GM23338 (cell line): Measurements from ENCODE around the gene SLC25A20. TPM values are rescaled to one million over a fixed set of nuclear protein-coding genes. Genes with fewer than 3 reads are reported as not detected.

Experiments used
- ATAC-seq: fragments of 200-7000 bp; cut with Tn5 transposase; 3 replicates; pipeline ENCODE4 v1.9.1; 2020
- DNase-seq: peaks from one replicate; pipeline ENCODE4 v3.0.0-alpha.2; 2015; ENCODE audit warnings: low spot score
- H2AFZ ChIP-seq: fragments of 200-600 bp; sonication (generic); 2 replicates; pipeline ENCODE4 v1.8.0; 2016; ENCODE audit warnings: antibody characterized with exemption, mild to moderate bottlenecking, moderate library complexity
- H3F3A ChIP-seq: fragments of 200-600 bp; sonication (generic); replicated peaks from 2 replicates; pipeline ENCODE4 v1.8.0; 2017; ENCODE audit warnings: antibody characterized with exemption, mixed run types, low read depth
- H3K27ac ChIP-seq: fragments of 200-600 bp; sonication (generic); 2 replicates; pipeline ENCODE4 v1.6.1; 2016; ENCODE audit warnings: low read depth
- H3K27me3 ChIP-seq: fragments of 200-600 bp; sonication (generic); 2 replicates; pipeline ENCODE4 v1.8.0; 2016; ENCODE audit warnings: mild to moderate bottlenecking, mixed run types, moderate library complexity; ENCODE audit not compliant: insufficient read depth
- H3K36me3 ChIP-seq: fragments of 200-600 bp; sonication (generic); 2 replicates; pipeline ENCODE4 v1.8.0; 2016; ENCODE audit warnings: mild to moderate bottlenecking; ENCODE audit not compliant: insufficient read depth
- H3K4me1 ChIP-seq: fragments of 200-600 bp; sonication (generic); 2 replicates; pipeline ENCODE4 v1.8.0; 2016; ENCODE audit warnings: mild to moderate bottlenecking, moderate library complexity; ENCODE audit not compliant: insufficient read depth
- H3K4me2 ChIP-seq: fragments of 200-600 bp; sonication (generic); 2 replicates; pipeline ENCODE4 v1.7.1; 2017; ENCODE audit warnings: mixed run types
- H3K4me3 ChIP-seq: fragments of 200-600 bp; sonication (generic); 2 replicates; pipeline ENCODE4 v1.6.1; 2016; ENCODE audit warnings: mixed run types
- H3K79me2 ChIP-seq: fragments of 200-600 bp; sonication (generic); replicated peaks from 2 replicates; pipeline ENCODE4 v1.8.0; 2017; ENCODE audit warnings: mild to moderate bottlenecking; ENCODE audit not compliant: insufficient read depth
- H3K9me2 ChIP-seq: fragments of 200-600 bp; sonication (generic); 2 replicates; pipeline ENCODE4 v1.8.0; 2017; ENCODE audit not compliant: insufficient read depth
- H4K20me1 ChIP-seq: fragments of 200-600 bp; sonication (generic); replicated peaks from 2 replicates; pipeline ENCODE4 v1.8.0; 2017; ENCODE audit warnings: mild to moderate bottlenecking; ENCODE audit not compliant: insufficient read depth
- H3K27ac Mint-ChIP-seq: 2 replicates; pipeline ENCODE4 v1.8.0; 2020; ENCODE audit warnings: inconsistent platforms, mild to moderate bottlenecking, moderate library complexity, mixed read lengths
- H3K27me3 Mint-ChIP-seq: 3 replicates; pipeline ENCODE4 v1.8.0; 2022; ENCODE audit warnings: low read depth, mild to moderate bottlenecking, moderate library complexity, mixed read lengths, inconsistent platforms; ENCODE audit not compliant: insufficient read depth, poor library complexity
- H3K36me3 Mint-ChIP-seq: 3 replicates; pipeline ENCODE4 v1.8.0; 2021; ENCODE audit warnings: low read depth, mild to moderate bottlenecking, inconsistent platforms, moderate library complexity, mixed read lengths
- H3K4me1 Mint-ChIP-seq: 3 replicates; pipeline ENCODE4 v1.8.0; 2020; ENCODE audit warnings: mild to moderate bottlenecking, inconsistent platforms, mixed read lengths
- H3K4me3 Mint-ChIP-seq: 3 replicates; pipeline ENCODE4 v1.8.0; 2021; ENCODE audit warnings: moderate library complexity, mild to moderate bottlenecking, inconsistent platforms, mixed read lengths
- H3K9me3 Mint-ChIP-seq: 3 replicates; pipeline ENCODE4 v1.8.0; 2020; ENCODE audit warnings: moderate library complexity, mild to moderate bottlenecking, inconsistent platforms, mixed read lengths
- CREB1 ChIP-seq: fragments of 250-450 bp; sonication (Bioruptor Pico); IDR thresholded peaks from 2 replicates; pipeline ENCODE4 v1.5.0; 2020; ENCODE audit warnings: low read depth, mild to moderate bottlenecking, moderate library complexity
- JUNB ChIP-seq: IDR thresholded peaks from one replicate; pipeline ENCODE4 v1.6.1; 2016; ENCODE audit warnings: antibody characterized with exemption; ENCODE audit not compliant: unreplicated experiment
- polyA plus RNA-seq: library from polyadenylated mRNA; unstranded; fragments of >200 nt; fragmentation: Nextera tagmentation; extraction: Ambion mirVana; gene quantifications from 2 replicates; pipeline ENCODE4 v1.2.1, GENCODE V29; 2016
- total RNA-seq: library from RNA; depleted of rRNA; stranded (reverse); fragments of >200 nt; shearing (Covaris generic); gene quantifications from 2 replicates; pipeline ENCODE4 v1.2.3, GENCODE V29; 2014
- TF ChIP-seq, protein P1 (sequence below): fragments of 250-450 bp; sonication (Bioruptor Pico); IDR thresholded peaks from 2 replicates; pipeline ENCODE4 v1.5.0; 2020; ENCODE audit warnings: mild to moderate bottlenecking, moderate library complexity
- TF ChIP-seq, protein P2 (sequence below), 2 experiments: fragments of 200-600 bp in 1 of 2; sonication (generic) in 1 of 2; conservative IDR thresholded peaks; 2 replicates each; pipeline versions ENCODE4 v1.5.1 to v1.6.1; 2016 to 2017; ENCODE audit warnings: antibody characterized with exemption in 2 of 2, low read depth in 2 of 2, mild to moderate bottlenecking in 2 of 2, moderate library complexity in 1 of 2

SLC25A20 gene
- total and polyA plus RNA-seq, 2 experiments from 2014 or later, result 3.0 to 4.3 TPM

DNA sequence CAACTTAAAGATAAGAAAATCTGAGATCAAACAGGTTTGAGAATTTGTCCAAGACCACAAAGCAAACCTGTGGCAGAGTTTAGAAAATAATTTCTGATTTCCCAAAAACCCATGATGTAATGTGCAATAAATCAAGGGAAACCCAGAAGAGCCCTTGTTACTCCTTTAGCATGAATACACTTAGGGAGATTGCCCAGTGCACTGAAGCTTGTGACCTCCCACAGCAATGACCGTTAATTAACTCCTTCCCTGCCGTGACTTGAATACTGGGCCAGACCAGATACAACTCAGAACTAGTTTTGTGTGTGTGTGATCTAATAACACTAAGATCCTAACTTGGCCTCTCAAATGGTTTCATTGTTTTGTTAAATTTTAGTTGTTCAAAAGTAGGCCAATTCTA is 53.5 kb downstream of the SLC25A20 start (continued):
- TF ChIP-seq, protein P1, sequence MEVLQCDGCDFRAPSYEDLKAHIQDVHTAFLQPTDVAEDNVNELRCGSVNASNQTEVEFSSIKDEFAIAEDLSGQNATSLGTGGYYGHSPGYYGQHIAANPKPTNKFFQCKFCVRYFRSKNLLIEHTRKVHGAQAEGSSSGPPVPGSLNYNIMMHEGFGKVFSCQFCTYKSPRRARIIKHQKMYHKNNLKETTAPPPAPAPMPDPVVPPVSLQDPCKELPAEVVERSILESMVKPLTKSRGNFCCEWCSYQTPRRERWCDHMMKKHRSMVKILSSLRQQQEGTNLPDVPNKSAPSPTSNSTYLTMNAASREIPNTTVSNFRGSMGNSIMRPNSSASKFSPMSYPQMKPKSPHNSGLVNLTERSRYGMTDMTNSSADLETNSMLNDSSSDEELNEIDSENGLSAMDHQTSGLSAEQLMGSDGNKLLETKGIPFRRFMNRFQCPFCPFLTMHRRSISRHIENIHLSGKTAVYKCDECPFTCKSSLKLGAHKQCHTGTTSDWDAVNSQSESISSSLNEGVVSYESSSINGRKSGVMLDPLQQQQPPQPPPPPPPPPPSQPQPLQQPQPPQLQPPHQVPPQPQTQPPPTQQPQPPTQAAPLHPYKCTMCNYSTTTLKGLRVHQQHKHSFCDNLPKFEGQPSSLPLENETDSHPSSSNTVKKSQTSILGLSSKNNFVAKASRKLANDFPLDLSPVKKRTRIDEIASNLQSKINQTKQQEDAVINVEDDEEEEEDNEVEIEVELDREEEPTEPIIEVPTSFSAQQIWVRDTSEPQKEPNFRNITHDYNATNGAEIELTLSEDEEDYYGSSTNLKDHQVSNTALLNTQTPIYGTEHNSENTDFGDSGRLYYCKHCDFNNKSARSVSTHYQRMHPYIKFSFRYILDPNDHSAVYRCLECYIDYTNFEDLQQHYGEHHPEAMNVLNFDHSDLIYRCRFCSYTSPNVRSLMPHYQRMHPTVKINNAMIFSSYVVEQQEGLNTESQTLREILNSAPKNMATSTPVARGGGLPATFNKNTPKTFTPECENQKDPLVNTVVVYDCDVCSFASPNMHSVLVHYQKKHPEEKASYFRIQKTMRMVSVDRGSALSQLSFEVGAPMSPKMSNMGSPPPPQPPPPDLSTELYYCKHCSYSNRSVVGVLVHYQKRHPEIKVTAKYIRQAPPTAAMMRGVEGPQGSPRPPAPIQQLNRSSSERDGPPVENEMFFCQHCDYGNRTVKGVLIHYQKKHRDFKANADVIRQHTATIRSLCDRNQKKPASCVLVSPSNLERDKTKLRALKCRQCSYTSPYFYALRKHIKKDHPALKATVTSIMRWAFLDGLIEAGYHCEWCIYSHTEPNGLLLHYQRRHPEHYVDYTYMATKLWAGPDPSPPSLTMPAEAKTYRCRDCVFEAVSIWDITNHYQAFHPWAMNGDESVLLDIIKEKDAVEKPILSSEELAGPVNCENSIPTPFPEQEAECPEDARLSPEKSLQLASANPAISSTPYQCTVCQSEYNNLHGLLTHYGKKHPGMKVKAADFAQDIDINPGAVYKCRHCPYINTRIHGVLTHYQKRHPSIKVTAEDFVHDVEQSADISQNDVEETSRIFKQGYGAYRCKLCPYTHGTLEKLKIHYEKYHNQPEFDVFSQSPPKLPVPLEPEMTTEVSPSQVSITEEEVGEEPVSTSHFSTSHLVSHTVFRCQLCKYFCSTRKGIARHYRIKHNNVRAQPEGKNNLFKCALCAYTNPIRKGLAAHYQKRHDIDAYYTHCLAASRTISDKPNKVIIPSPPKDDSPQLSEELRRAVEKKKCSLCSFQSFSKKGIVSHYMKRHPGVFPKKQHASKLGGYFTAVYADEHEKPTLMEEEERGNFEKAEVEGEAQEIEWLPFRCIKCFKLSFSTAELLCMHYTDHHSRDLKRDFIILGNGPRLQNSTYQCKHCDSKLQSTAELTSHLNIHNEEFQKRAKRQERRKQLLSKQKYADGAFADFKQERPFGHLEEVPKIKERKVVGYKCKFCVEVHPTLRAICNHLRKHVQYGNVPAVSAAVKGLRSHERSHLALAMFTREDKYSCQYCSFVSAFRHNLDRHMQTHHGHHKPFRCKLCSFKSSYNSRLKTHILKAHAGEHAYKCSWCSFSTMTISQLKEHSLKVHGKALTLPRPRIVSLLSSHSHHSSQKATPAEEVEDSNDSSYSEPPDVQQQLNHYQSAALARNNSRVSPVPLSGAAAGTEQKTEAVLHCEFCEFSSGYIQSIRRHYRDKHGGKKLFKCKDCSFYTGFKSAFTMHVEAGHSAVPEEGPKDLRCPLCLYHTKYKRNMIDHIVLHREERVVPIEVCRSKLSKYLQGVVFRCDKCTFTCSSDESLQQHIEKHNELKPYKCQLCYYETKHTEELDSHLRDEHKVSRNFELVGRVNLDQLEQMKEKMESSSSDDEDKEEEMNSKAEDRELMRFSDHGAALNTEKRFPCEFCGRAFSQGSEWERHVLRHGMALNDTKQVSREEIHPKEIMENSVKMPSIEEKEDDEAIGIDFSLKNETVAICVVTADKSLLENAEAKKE (CRISPR knock-in tag), result no peak
- TF ChIP-seq, protein P2, sequence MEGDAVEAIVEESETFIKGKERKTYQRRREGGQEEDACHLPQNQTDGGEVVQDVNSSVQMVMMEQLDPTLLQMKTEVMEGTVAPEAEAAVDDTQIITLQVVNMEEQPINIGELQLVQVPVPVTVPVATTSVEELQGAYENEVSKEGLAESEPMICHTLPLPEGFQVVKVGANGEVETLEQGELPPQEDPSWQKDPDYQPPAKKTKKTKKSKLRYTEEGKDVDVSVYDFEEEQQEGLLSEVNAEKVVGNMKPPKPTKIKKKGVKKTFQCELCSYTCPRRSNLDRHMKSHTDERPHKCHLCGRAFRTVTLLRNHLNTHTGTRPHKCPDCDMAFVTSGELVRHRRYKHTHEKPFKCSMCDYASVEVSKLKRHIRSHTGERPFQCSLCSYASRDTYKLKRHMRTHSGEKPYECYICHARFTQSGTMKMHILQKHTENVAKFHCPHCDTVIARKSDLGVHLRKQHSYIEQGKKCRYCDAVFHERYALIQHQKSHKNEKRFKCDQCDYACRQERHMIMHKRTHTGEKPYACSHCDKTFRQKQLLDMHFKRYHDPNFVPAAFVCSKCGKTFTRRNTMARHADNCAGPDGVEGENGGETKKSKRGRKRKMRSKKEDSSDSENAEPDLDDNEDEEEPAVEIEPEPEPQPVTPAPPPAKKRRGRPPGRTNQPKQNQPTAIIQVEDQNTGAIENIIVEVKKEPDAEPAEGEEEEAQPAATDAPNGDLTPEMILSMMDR (conservative IDR thresholded peaks at IDR 0.05; ENCODE audit: low read depth in 2 of 2), result no peak
- TF ChIP-seq JUNB, result no peak

DNA sequence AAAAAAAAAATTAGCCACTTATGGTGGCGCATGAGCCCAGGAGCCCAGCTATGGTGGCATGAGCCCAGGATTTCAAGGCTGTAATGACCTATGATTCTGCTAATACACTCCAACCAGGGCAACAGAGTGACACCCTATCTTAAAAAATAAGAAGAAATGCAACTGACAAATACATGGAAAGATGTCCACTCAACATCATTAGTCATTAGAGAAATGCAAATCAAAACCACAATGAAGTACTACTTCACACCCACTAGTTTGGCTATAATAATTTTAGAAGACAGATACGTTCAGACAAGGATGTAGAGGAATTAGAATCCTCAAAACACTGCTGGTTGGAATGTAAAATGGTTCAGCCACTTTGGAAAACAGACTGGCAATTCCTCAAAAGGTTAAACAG is 61.5 kb downstream of the SLC25A20 start:
- H3K27ac Mint-ChIP-seq, result no peak overlapping the region
- no peaks in the 10 kb centered on the region for H3K4me1 ChIP-seq
- H4K20me1 ChIP-seq, result peaks cover 7% of the 10 kb centered on the region; the same call in 1 of the 2 replicates
- no peak overlapping the region for H2AFZ ChIP-seq
- H3K36me3 ChIP-seq, result no peaks in the 10 kb centered on the region
- H3K36me3 Mint-ChIP-seq, result no peaks in the 10 kb centered on the region
- no peak overlapping the region for H3K27ac ChIP-seq
- no peak overlapping the region for H3K4me3 Mint-ChIP-seq
- H3K4me1 Mint-ChIP-seq, result 0 out of 3 replicates have a peak, but pooled peaks cover 3% of the 10 kb centered on the region
- H3K4me3 ChIP-seq, result no peak overlapping the region
- TF ChIP-seq JUNB (no peak), CREB1 (no peak)
- TF ChIP-seq, protein P2 (conservative IDR thresholded peaks at IDR 0.05; ENCODE audit: low read depth in 2 of 2), result no peak
- DNase-seq, result no peak
- ATAC-seq, result no peak
- H3K9me3 Mint-ChIP-seq, result no peaks in the 10 kb centered on the region
- H3K4me2 ChIP-seq, result no peak overlapping the region
- H3K27me3 Mint-ChIP-seq, result no peaks in the 10 kb centered on the region
- no peaks in the 10 kb centered on the region for H3K27me3 ChIP-seq
- no peaks in the 10 kb centered on the region for H3K9me2 ChIP-seq
- no peaks in the 10 kb centered on the region; the same call in none of the 2 replicates for H3K79me2 ChIP-seq
- H3F3A ChIP-seq, result no peaks in the 10 kb centered on the region
